ENCODE data around the gene SHISA6. TPM values are rescaled to one million over a fixed set of nuclear protein-coding genes. Genes with fewer than 3 reads are reported as not detected.

Gene SHISA6
- total RNA-seq, 1 experiment from 2014 or later: not detected

- no peaks in the 10 kb centered on the region for H3K4me1 ChIP-seq (ENCODE audit: control insufficient read depth, insufficient read depth, low read length)
- in situ Hi-C loops (cut with HindIII; ENCODE audit: low pct_unique_long_range_greater_than_20kb, low sequenced_read_pairs): no loop called here
- no peak overlapping the region for H3K4me3 ChIP-seq (ENCODE audit: low read depth in 2 of 2, low read length in 2 of 2)
- no peak for TF ChIP-seq REST (IDR thresholded peaks at IDR 0.05; ENCODE audit: insufficient read depth in 1 of 2, low read depth in 2 of 2, low read length in 1 of 2)
- DNase-seq (ENCODE audit: low read depth, low spot score) (no peak), ATAC-seq (no peak)
- ChIA-PET POLR2A (no interaction called here), CTCF (no interaction called here)
- H3K36me3 ChIP-seq (ENCODE audit: control insufficient read depth, insufficient read depth, low read length): no peaks in the 10 kb centered on the region
- no TSS peak for BruUV-seq (replicated peaks)
- H3K9me3 ChIP-seq (ENCODE audit: control insufficient read depth, insufficient read depth, low read depth, low read length): no peaks in the 10 kb centered on the region
- intact Hi-C loops (cut with micrococcal nuclease; ENCODE audit: unreplicated experiment): no loop called here
- H3K27me3 ChIP-seq (ENCODE audit: control insufficient read depth, insufficient read depth, low read length): no peaks in the 10 kb centered on the region
- H3K27ac ChIP-seq (ENCODE audit: low read length): no peak overlapping the region
Observed at GRCh38 chr17:11438673-11439072, 197.7 kb downstream of the SHISA6 start.

GRCh38 chr17:11441004-11441403 is 200.0 kb downstream of the SHISA6 start:
- no peak for TF ChIP-seq SIN3A (IDR thresholded peaks at IDR 0.05; ENCODE audit: borderline replicate concordance, insufficient read depth, low read depth, low read length)
- TF ChIP-seq TCF7L2 (IDR thresholded peaks at IDR 0.05; ENCODE audit: low read depth, low read length): no peak
- TF ChIP-seq REST (IDR thresholded peaks at IDR 0.05; ENCODE audit: insufficient read depth in 1 of 2, low read depth in 2 of 2, low read length in 1 of 2): no peak
- no peak for TF ChIP-seq POLR2AphosphoS5 (IDR thresholded peaks at IDR 0.05; ENCODE audit: low read depth, low read length)
- no peak for TF ChIP-seq CTCF (IDR thresholded peaks at IDR 0.05)

More at GRCh38 chr17:11441004-11441403, 200.0 kb downstream of the SHISA6 start:
- CTCF ChIA-PET: no interaction called here
- H3K27me3 ChIP-seq (ENCODE audit: control insufficient read depth, insufficient read depth, low read length): no peaks in the 10 kb centered on the region
- POLR2A ChIA-PET: no interaction called here
- H3K27ac ChIP-seq (ENCODE audit: low read length): no peak overlapping the region
- no peak for ATAC-seq
- DNase-seq (ENCODE audit: low read depth, low spot score): no peak
- no peaks in the 10 kb centered on the region for H3K9me3 ChIP-seq (ENCODE audit: control insufficient read depth, insufficient read depth, low read depth, low read length)
- no TSS peak for BruUV-seq (replicated peaks)
- no peak overlapping the region for H3K4me3 ChIP-seq (ENCODE audit: low read depth in 2 of 2, low read length in 2 of 2)
- in situ Hi-C loops (cut with HindIII; ENCODE audit: low pct_unique_long_range_greater_than_20kb, low sequenced_read_pairs): no loop called here
- intact Hi-C loops (cut with micrococcal nuclease; ENCODE audit: unreplicated experiment): no loop called here
- H3K4me1 ChIP-seq (ENCODE audit: control insufficient read depth, insufficient read depth, low read length): no peaks in the 10 kb centered on the region
- no peaks in the 10 kb centered on the region for H3K36me3 ChIP-seq (ENCODE audit: control insufficient read depth, insufficient read depth, low read length)

Measured in Panc1 (cell line).